ENCODE results near the gene VTI1A. TPM values are rescaled to one million over a fixed set of nuclear protein-coding genes. Genes with fewer than 3 reads are reported as not detected.

VTI1A gene
- total RNA-seq, 1 donor from 2014 or later, result 22.7 TPM

GRCh38 chr10:112721080-112721698, 274.2 kb downstream of the VTI1A start:
- TF ChIP-seq, protein P1, sequence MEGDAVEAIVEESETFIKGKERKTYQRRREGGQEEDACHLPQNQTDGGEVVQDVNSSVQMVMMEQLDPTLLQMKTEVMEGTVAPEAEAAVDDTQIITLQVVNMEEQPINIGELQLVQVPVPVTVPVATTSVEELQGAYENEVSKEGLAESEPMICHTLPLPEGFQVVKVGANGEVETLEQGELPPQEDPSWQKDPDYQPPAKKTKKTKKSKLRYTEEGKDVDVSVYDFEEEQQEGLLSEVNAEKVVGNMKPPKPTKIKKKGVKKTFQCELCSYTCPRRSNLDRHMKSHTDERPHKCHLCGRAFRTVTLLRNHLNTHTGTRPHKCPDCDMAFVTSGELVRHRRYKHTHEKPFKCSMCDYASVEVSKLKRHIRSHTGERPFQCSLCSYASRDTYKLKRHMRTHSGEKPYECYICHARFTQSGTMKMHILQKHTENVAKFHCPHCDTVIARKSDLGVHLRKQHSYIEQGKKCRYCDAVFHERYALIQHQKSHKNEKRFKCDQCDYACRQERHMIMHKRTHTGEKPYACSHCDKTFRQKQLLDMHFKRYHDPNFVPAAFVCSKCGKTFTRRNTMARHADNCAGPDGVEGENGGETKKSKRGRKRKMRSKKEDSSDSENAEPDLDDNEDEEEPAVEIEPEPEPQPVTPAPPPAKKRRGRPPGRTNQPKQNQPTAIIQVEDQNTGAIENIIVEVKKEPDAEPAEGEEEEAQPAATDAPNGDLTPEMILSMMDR (IDR thresholded peaks at IDR 0.05), result peak; percentile 82
- Mint-ChIP-seq H3K4me1 (ENCODE audit: low read depth) (peaks cover 14% of the 10 kb centered on the region), H3K4me3 (ENCODE audit: unreplicated experiment) (no peak overlapping the region), H3K27me3 (ENCODE audit: low read depth) (no peaks in the 10 kb centered on the region), H3K9me3 (ENCODE audit: low read depth) (no peaks in the 10 kb centered on the region), H3K36me3 (ENCODE audit: low read depth) (peaks cover 3% of the 10 kb centered on the region), H3K27ac (ENCODE audit: unreplicated experiment) (no peak overlapping the region)
- no peak for DNase-seq (ENCODE audit: low spot score)

DNA sequence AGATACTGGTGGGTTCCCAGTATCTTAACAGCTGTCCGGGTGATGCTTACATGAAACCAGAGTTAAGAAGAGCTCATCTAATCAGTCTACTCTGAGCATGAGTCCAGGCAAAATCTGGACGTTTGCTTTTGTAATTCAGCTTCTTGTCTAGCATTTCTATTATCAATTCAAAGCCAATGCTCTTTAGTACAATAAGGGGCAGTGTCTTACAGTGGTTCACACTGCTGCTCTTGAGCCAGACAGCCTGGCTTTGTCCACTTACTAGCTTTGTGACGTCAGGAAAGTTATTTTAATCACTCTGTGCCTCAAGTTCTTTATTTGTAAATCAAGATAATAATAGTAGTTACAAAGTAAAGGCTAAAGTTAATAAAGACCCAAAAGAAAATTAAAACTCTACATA, 275.7 kb downstream of the VTI1A start:
- no peak overlapping the region for H3K4me3 Mint-ChIP-seq (ENCODE audit: unreplicated experiment)
- no peaks in the 10 kb centered on the region for H3K9me3 Mint-ChIP-seq (ENCODE audit: low read depth)
- H3K27me3 Mint-ChIP-seq (ENCODE audit: low read depth), result no peaks in the 10 kb centered on the region
- H3K4me1 Mint-ChIP-seq (ENCODE audit: low read depth), result peaks cover 6% of the 10 kb centered on the region
- no peak overlapping the region for H3K27ac Mint-ChIP-seq (ENCODE audit: unreplicated experiment)
- peaks cover 3% of the 10 kb centered on the region for H3K36me3 Mint-ChIP-seq (ENCODE audit: low read depth)
- TF ChIP-seq, protein P1 (IDR thresholded peaks at IDR 0.05), result no peak
- no peak for DNase-seq (ENCODE audit: low spot score)

- no peaks in the 10 kb centered on the region for H3K27me3 Mint-ChIP-seq (ENCODE audit: low read depth)
- peaks cover 3% of the 10 kb centered on the region for H3K36me3 Mint-ChIP-seq (ENCODE audit: low read depth)
- H3K4me1 Mint-ChIP-seq (ENCODE audit: low read depth), result peaks cover 6% of the 10 kb centered on the region
- no peak for DNase-seq (ENCODE audit: low spot score)
- H3K27ac Mint-ChIP-seq (ENCODE audit: unreplicated experiment), result no peak overlapping the region
- no peak overlapping the region for H3K4me3 Mint-ChIP-seq (ENCODE audit: unreplicated experiment)
- TF ChIP-seq, protein P1 (IDR thresholded peaks at IDR 0.05), result no peak
- H3K9me3 Mint-ChIP-seq (ENCODE audit: low read depth), result no peaks in the 10 kb centered on the region
These were observed 276.9 kb downstream of the VTI1A start for GRCh38 chr10:112723876-112724275.

- H3K4me3 Mint-ChIP-seq (ENCODE audit: unreplicated experiment), result no peak overlapping the region
- H3K27me3 Mint-ChIP-seq (ENCODE audit: low read depth), result no peaks in the 10 kb centered on the region
- DNase-seq (ENCODE audit: low spot score), result no peak
- H3K9me3 Mint-ChIP-seq (ENCODE audit: low read depth), result no peaks in the 10 kb centered on the region
- no peak overlapping the region for H3K27ac Mint-ChIP-seq (ENCODE audit: unreplicated experiment)
- peaks cover 3% of the 10 kb centered on the region for H3K36me3 Mint-ChIP-seq (ENCODE audit: low read depth)
- TF ChIP-seq, protein P1 (IDR thresholded peaks at IDR 0.05), result no peak
- H3K4me1 Mint-ChIP-seq (ENCODE audit: low read depth), result peaks cover 6% of the 10 kb centered on the region
These were observed 277.5 kb downstream of the VTI1A start for GRCh38 chr10:112724404-112724991.

GRCh38 chr10:112728118-112728883, 281.3 kb downstream of the VTI1A start:
- H3K27me3 Mint-ChIP-seq (ENCODE audit: low read depth), result no peaks in the 10 kb centered on the region
- TF ChIP-seq, protein P1 (IDR thresholded peaks at IDR 0.05), result no peak
- no peaks in the 10 kb centered on the region for H3K9me3 Mint-ChIP-seq (ENCODE audit: low read depth)
- H3K4me1 Mint-ChIP-seq (ENCODE audit: low read depth), result peaks cover 18% of the 10 kb centered on the region
- H3K36me3 Mint-ChIP-seq (ENCODE audit: low read depth), result peaks cover 3% of the 10 kb centered on the region
- no peak overlapping the region for H3K4me3 Mint-ChIP-seq (ENCODE audit: unreplicated experiment)
- no peak for DNase-seq (ENCODE audit: low spot score)
- no peak overlapping the region for H3K27ac Mint-ChIP-seq (ENCODE audit: unreplicated experiment)
